GM18861 (cell line): ENCODE measurements around the gene PPFIBP2.

Experiments used
- ATAC-seq: cut with Tn5 transposase; IDR thresholded peaks from one replicate; pipeline ENCODE4 v1.9.1; 2021; ENCODE audit not compliant: unreplicated experiment

PPFIBP2 gene

DNA sequence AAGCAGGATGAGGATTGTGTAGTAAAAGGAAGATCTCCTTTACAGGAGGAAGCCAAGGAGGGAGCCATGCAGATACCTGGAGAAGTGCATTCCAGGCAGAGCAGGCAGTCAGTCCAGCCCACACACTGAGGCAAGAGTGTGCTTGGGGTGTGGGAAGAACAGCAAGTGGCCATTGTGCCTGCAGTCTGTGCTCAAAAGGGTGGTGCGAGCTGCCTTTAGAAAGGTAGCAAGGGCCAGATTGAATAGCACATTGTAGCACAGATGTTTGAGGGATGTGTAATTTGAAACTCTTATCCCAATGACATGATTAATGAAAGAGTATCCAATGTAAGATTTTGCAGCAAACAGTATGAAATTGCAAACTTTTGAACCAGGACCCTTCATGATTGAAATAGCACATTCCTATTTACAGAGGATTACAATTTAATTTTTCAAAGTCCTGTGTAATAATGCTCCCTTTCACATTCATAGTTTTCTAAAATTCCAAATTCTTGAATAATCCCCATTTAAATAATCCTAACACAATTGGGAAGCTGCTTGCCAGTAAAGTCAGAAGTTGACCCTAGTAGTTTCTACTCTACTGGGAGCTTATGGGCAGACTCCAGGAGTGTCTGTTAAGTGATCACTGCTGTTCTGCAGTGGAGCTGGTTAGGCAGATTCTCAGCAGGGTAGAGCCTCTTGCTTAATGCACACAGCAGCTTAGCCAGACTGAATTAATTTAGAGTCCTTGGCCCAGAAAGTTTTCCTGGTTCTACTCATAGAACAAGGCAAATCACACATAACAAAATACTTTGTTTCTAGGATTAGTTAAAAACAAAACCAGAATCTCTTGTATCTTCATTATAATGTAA lies 81.4 kb downstream of the PPFIBP2 start:
- no peak for ATAC-seq

DNA sequence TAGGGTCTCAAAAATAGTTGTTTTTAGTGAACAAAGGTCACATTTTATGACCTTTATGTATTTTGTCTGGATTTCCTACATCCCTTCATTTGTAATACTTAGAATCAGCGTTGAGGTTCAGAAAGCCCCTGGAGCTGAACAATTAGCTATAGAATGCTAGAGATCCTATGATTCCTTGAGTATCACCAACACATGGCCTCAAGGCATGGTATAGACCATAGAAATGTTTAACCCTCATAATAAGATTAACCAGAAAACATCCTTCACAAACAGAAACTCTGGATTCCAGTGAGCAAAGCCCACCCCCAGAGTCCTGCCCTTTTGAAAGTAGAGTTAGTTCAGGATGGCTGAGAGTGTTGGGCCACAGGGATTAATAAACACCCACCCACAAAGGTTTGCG lies 82.2 kb downstream of the PPFIBP2 start:
- ATAC-seq = no peak

DNA sequence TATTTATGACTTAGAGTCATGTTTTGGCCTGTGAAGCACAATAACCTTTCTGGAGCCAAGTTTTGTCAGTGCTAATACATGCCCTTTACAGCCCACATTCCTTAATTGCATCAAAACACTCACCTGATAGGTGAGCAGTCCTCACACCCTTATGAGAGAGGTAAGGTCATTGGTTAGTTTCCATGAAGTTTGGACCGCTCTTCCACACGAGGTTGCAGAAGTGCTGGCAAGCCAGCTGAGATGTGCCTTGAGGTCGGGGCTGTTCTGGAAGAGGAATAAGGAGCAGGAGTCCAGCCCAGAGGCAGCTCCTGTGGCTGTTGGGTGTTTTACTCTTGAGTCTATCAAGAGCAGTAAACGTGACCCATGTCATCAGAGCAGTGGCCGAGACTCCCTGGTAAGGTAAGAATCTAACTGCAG lies 83.2 kb downstream of the PPFIBP2 start:
- no peak for ATAC-seq

DNA sequence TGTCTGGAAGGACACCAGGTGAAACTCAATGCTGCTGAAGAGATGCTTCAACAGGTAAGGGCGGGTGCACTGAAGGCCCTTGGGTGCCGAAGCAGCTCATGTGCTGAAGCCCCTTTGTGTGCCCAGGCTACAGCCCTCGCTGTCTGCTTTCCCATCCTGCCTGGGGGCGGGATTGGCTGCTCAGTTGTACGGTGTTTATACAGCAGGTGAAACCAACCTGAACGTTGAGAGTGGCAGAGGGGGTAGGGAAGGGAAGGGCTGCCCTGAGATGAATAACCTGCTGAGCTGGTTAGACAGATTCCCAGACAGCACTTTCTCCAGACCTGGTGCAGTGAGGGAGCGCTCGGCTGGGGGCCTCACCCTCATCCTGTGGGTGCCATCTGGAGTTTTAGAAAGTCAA lies 83.8 kb downstream of the PPFIBP2 start:
- no peak for ATAC-seq

DNA sequence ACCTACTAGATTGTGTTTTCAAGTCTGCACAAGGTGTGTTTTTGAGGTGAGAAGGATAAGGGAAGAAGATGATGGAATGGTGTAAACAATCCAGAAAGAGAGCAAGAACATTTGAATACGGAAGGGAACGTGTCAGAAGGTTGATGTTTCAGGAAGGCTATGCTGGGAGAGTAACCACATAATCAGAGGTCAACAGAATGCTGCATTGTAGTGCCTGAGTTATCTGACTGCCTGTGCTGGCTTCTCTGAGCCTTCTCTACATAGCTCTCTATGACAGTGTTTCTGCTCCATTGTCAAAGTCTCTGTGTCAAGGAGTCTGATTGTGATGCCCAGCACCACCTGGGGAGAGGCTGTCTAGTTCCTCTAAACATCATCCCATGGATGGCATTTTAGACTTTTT lies 85.4 kb downstream of the PPFIBP2 start:
- no peak for ATAC-seq

DNA sequence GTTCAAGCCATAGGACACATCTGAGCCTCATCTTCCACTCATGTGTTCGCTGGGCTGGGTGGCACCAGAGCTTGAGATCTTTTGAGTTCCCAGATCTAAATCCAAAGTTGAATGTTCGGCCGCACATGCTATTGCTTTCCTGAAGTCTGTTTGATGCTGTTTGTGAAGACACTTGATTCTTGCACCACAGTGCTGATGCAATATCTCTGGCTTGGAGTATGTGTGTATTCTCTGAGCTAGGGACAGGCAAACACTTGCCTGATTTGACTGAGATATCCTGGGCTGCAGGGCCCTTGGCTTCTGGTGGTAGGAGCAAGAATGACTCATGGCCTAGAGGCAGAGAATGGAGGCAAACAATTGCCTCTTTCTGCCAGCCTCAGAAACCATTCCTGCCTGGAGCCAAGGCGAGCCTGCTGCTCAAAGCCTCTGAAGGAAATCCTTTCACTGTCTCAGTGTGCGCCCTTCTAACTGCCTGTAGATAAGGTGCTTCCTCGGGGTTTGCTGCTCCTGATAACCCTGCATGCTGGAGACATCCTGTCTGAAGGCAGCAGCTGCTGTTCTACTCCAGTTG lies 86.5 kb downstream of the PPFIBP2 start:
- no peak for ATAC-seq

DNA sequence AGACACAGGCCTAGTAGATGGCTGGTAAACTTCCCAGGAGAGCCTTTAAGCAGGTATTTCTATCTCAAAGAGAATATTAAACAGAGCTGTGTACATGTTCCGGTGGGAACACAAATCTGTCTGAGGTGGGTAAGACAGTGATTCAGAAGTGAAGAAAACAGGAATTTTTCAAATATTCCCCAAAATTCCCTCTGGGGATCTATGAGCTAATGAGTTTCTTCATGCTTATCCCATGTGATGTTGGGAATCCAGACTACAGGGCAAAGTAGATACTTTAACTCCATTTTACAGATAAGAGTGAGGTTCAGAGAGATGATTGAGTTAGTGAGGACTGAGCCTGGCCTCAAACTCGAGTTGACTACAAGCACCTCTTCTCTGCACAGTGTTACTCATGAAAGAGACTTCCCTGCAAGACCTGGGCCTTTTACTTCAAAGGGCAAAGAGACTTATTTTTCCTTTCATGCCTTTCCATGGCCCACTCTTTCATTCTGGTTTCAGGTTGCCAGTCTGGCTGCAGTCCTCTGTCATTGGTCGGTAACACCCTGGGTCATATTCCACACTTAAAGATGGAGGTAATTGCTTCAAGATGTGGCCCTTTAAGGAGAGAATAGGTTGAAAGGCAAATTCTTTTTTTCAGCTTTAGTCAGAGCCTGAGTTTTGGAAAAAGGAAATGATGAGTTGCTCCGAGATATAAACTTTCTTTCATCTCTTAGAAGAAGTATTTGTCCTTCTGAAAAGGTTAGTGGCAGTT lies 89.4 kb downstream of the PPFIBP2 start:
- ATAC-seq = no peak

DNA sequence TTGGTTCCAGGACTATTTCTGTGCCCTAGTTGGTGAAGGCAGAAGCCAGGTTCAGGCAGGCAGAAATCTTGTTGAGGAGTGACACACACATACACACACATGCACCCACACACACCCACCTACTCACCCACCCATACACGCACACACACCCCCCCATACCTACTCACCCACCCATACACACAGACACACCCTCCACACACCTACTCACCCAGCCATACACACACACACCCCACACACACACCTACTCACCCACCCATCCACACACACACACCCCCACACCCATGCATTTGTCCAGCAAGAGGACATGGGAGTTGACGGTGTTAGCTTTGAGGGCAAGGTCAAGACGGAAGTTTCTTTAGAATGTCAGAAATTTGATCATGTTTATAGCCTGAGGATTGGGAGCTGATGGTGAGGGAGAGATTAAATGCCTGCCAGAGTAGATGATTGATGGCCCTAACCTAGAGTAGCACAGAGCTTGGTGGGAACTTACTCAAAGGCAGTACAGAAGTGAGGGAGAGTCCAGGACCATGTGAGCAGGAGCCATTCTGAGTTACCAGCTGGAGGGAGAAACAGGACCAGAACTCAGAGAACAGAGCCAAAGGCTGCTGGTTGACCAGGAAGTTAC lies 90.6 kb downstream of the PPFIBP2 start:
- no peak for ATAC-seq

DNA sequence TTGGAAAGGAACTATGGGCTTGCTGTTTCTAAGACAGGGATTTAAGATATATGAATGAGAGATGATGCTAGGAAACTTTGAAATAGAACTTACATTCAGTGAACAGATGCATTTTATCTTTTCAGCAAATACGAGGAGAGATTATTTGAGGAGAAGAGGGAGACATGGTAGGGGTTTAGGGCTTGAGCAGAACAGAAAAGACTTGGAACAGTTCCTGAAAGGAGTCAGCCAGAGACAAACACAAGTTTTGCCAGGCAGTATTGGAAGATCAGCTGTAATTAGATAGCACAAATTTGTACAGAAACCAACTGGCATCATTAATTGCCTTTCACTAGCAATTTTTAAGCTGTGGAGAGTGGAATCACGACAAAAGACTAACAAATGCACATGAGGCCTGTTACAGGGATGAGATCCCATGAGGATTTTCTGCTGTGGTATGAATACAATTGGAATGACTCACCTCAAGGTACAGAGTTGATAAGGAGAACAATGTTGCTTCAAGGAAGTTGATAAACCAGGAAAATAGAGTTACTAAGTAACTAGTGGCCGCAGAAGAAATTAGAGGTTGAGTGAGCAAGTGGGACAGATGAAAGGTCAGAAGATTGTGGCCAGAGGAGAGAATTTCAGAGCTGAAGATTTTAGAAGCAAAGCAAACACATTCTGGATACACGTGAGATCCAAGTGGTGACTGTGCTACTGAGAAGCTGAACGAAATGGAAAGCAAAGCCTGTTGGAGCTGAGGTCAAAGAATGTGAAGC lies 91.6 kb downstream of the PPFIBP2 start:
- no peak for ATAC-seq

DNA sequence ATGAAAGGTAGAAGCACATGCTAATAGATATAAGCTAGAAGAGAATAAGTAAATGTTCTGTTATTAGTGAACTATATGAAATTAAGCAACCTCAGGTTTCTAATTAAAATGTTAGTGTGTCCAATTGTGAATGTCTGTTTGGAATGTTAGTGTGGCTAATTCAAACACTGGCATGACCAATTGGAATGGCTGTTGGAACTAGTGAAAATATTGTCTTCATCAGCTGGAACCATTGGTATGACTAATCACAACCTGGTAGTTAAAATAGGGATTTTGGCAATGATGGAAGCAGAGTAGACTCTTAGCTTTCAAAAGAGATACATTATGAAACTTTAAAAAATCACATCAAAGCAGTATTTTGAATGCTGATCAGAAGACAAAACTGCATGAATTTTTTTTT lies 92.7 kb downstream of the PPFIBP2 start:
- ATAC-seq = no peak

DNA sequence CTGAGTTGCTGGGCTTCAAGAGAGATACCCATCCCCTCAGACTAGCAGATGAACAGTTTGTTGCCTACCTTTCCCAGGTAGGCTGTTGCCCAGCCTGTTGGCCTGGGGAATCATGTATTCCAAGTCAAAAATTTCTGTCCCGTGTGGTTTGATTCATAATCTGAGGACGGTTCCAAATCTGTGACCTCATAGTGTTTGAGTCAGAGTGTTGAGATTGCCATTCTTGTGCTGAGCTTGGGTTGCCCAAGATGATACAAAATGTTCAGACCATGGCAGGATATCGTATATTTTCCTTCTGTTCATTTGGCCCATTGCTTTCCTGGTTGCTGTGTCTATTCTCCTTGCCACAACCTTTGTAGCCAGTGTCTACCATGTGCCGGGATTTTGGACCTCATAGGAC lies 95.2 kb downstream of the PPFIBP2 start:
- ATAC-seq = no peak

DNA sequence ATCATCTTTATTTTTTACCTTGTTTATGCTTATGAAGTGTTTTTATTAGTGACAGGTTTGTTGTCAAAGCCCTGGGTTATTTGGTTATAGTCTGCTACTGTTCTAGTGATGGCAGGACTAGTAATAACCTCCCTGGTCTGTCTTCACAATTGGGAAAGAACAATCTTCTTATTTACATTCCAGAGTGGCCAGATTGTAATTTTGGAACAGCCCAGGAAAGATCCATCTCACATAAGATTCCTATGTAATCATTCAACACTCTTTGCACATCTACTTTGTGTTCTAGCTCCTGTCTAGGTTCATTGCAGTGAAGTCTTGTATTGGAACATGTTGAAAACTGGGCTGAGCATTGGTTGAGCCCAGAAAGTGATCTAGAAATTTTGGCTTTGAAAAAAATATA lies 95.7 kb downstream of the PPFIBP2 start:
- no peak for ATAC-seq

DNA sequence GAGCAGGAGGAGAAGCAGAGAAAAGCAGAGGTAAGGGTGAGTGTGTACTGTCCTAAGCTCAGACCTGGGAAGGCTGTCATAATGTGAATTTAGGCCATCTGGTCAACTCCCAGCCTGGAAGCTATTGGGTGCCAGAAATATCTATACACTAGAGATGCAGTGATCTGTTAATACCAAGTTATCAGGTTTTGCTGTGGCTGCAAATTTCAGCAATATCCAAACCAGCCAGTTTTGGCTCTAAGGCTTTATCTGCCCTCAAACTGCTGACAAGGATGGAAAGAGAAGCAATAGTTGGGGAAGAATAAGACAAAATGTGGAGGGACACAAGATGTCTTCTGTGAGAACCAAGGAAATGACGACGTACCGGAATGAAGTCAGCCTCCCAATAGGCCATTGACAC lies 96.6 kb downstream of the PPFIBP2 start:
- no peak for ATAC-seq

DNA sequence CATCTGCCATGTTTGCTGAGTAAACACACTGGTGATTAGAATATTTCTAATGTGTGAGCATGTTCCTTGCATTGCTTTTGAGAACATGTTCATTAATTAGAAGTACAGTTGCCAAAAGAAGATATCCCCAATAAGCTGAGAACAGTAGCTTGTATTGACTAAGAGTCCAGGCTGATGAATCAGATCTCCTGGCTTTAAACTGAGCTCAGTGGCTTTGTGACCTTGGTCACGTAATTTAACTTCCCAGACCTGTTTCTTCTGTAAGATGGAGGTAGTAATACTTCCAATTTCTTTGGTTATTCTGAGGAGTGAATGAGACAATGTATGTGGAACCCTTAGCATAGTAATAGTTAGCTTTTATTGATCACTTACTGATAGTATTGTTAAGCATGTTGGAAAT lies 97.6 kb downstream of the PPFIBP2 start:
- no peak for ATAC-seq

DNA sequence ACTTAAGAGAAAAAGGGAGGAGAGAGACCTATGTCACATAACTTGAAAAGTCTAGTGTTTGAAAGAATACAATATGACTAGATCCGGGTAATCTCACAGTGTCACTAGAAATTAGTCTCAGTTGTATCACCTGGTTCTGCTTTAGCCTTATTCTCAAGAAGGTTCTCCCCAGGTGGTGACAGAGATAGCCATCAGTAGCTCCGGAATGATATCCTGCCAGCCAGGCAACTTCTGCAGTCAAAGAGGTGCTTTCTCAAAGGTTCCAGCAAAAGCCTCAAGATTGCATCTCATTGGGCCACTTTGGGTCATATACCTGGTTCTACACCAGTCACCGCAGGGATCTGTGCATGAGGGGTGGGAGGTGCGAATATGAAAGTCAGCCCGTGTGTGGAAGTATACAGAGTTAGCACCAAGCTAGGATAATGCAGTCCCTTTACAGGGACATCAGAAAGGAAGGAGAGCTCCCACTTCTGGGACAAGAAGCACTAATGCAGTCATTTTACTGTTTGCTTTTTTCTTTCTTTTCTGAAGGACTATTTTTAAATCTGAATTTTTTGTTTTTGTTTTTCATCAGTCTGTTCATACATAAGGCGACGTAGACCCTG lies 98.4 kb downstream of the PPFIBP2 start:
- ATAC-seq = no peak

DNA sequence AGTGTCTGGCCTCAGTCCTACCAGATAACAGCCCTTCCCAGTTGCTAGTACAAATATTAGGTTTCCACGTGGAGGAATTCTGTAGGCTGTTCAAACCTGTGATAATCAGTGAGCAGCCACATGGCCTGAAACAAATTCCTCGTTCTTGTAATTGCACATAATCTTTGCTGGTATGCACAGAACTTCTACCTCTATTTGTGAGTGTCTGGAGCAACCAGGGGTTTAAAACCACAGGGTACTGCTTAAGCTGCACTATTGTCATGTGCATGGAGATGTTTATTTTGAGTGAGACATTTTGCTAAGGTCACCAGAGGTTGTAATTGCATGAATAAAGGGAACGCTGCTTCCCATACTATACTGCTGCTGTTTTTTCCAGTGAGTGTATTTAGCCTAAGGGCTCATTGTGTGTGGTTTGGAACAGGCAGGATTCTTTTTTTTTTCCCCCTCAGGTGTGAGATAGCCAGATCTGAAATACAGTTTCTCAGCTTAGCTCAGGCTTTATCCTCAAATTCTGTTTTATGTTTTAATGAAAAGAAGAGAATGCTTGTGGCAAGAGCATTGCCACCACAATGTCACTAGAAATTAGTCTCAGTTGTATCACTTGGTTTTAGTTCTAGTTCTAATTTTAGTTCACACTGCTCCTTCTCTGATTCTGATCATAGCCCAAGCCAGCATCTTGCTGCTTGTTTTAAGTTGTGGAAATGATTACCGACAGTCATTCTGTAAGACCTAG lies 99.0 kb downstream of the PPFIBP2 start:
- ATAC-seq = no peak

DNA sequence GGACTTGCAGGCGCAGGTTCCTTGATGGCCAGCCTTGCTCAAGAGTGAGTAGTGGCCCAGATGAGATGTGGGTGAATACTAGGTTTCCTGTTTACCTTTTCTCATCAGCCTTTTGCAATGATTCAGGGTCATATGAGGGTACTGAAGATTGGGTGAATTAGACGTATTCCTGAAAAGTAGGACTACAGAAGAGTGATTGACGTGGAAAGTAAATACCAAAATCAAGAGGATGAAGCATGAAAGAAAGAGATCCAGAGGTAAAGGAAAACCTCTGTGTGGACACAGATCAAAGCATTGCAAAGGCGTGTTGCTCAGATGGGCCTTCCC lies 99.6 kb downstream of the PPFIBP2 start:
- ATAC-seq = no peak

DNA sequence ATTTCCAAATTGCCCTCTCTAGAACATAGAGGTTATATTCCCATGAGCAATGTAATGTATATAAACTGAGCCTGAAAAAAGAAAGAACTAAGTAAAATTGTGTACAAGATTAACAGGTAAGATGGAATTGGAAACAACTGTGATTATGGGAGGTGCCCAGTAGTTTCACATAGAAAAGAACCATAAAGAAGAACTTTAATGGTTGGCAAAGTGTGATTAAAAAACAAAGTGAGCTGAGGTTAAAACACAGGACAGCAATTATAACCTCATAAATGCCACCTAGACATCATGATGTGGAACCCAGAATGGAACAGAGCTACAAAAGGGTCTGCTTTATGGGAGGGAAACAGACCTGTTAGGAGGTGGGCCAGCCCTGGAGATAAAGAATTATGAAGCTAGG lies 100.9 kb downstream of the PPFIBP2 start:
- no peak for ATAC-seq

DNA sequence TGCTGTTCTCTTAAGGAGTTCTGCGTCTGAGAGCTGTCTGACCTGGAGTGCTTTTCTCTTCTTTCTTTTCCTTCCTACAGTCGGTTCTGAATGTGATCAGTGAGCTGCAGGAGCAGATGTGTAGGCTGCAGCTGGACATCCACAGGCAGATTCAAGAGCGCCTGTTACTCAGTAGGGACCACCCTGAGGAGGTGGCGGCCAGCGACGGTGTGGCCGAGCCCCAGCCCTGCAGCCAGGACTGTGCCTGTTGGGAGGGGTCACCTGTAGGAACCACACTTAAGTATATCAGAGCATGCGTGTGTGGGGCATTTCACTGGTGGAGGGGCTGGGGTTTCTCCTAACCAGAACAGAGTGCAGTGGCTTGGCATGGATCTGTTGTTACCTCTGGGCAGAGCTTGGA lies 103.2 kb downstream of the PPFIBP2 start:
- no peak for ATAC-seq

DNA sequence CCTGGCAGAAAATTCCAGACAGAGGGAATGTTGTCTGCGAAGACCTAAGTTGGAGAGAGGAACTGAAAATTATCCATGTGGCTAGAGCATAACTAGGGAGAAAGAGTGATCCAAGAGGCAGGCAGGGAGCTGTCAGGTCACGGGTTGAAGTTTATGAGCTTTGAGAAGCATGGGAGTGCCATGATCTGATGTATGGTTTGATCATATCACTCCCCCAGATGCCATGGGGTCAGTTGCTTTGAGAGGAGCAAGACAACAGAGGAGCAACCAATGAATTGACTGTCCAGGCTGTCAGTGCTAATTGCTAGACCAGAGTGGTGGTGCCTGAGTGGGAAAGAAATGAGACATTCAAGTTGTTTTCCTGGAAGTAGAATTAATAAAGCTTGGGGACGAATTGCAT lies 105.5 kb downstream of the PPFIBP2 start:
- ATAC-seq = no peak
